ENCODE data around the gene ASB6. TPM values are rescaled to one million over a fixed set of nuclear protein-coding genes. Genes with fewer than 3 reads are reported as not detected.
A peak's percentile ranks its signal among the peaks of the same experiment; 100 is the strongest.

ASB6 gene, protein sequence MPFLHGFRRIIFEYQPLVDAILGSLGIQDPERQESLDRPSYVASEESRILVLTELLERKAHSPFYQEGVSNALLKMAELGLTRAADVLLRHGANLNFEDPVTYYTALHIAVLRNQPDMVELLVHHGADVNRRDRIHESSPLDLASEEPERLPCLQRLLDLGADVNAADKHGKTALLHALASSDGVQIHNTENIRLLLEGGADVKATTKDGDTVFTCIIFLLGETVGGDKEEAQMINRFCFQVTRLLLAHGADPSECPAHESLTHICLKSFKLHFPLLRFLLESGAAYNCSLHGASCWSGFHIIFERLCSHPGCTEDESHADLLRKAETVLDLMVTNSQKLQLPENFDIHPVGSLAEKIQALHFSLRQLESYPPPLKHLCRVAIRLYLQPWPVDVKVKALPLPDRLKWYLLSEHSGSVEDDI
- polyA plus RNA-seq (2013, experiment 1 of 2), result 11.6 TPM
- 11.6 TPM for polyA plus RNA-seq (2013, experiment 2 of 2)

- no peak within 1 kb of the TSS for H2AK5ac ChIP-seq (ENCODE audit: low read length, severe bottlenecking)
- peaks cover 29% of the 10 kb centered on the region for H3K79me1 ChIP-seq (replicated peaks; ENCODE audit: low read length, poor library complexity, severe bottlenecking)
- H3K27ac ChIP-seq (ENCODE audit: low read length, poor library complexity, severe bottlenecking), result peak within 1 kb of the TSS; percentile 62
- peak within 1 kb of the TSS; percentile 58 to 94 for H3K18ac ChIP-seq (ENCODE audit: low read depth in 1 of 2, low read length in 2 of 2)
- H4K91ac ChIP-seq (ENCODE audit: low read length), result peak within 1 kb of the TSS; percentile 80
- peak within 1 kb of the TSS; percentile 83 for H2BK15ac ChIP-seq (ENCODE audit: low read depth, poor library complexity, severe bottlenecking)
- H2BK12ac ChIP-seq (ENCODE audit: low read length in 2 of 2), result peak within 1 kb of the TSS; percentile 38 to 63
- peak within 1 kb of the TSS; percentile 7 for H2BK120ac ChIP-seq (ENCODE audit: low read depth, low read length)
- peak within 1 kb of the TSS; percentile 92 for H3K9ac ChIP-seq (ENCODE audit: low read length)
- H2AFZ ChIP-seq (ENCODE audit: low read depth, low read length), result peak within 1 kb of the TSS; percentile 87
- H3K4ac ChIP-seq (ENCODE audit: low read depth in 1 of 2, low read length in 2 of 2), result peak within 1 kb of the TSS; percentile 46 to 64
- peaks cover 25 to 30% of the 10 kb centered on the region in 2 experiments for H3K36me3 ChIP-seq (ENCODE audit: control insufficient read depth in 1 of 2, insufficient read depth in 2 of 2, low read depth in 1 of 2, low read length in 2 of 2)
- peak within 1 kb of the TSS; percentile 58 for H3K4me2 ChIP-seq (ENCODE audit: low read length, poor library complexity, severe bottlenecking)
- peak within 1 kb of the TSS; percentile 97 for H4K8ac ChIP-seq (ENCODE audit: low read length)
- peaks cover 22% of the 10 kb centered on the region for H3K4me1 ChIP-seq (ENCODE audit: control insufficient read depth, insufficient read depth, low read depth, low read length)
- H3K4me3 ChIP-seq (ENCODE audit: insufficient read depth in 1 of 2, low read depth in 1 of 2, low read length in 2 of 2), result peak within 1 kb of the TSS; percentile 82 to 94
- H2BK5ac ChIP-seq (ENCODE audit: low read depth, low read length, poor library complexity, severe bottlenecking), result no peak within 1 kb of the TSS
- peak within 1 kb of the TSS; percentile 70 to 90 for H3K23ac ChIP-seq (ENCODE audit: low read length in 2 of 2)
- under 1% methylated on average over 82 of the region's 93 CpGs for WGBS
- peak within 1 kb of the TSS in 1 of 2 experiments; percentile 72 for H3K14ac ChIP-seq (ENCODE audit: low read length in 2 of 2)
- no peaks in the 10 kb centered on the region for H3K27me3 ChIP-seq (ENCODE audit: control insufficient read depth in 1 of 2, insufficient read depth in 1 of 2, low read length in 2 of 2)
- DNase-seq, result peak; percentile 98
- no peaks in the 10 kb centered on the region for H3K9me3 ChIP-seq (ENCODE audit: control insufficient read depth, low read length)
These were observed at the start of gene ASB6 for GRCh38 chr9:129641750-129642585. Gene ASB6 (minus strand): TSS chr9:129642151. CDS start chr9:129641999, 152 bp downstream.

GRCh38 chr9:129688285-129689043 is 46.5 kb upstream of the ASB6 start:
- Histone ChIP-seq H3K18ac (ENCODE audit: low read depth in 1 of 2, low read length in 2 of 2) (no peak overlapping the region), H3K9me3 (ENCODE audit: control insufficient read depth, low read length) (no peaks in the 10 kb centered on the region), H3K4me1 (ENCODE audit: control insufficient read depth, insufficient read depth, low read depth, low read length) (peaks cover 3% of the 10 kb centered on the region), H3K9ac (ENCODE audit: low read length) (no peak overlapping the region), H4K91ac (ENCODE audit: low read length) (no peak overlapping the region), H2AFZ (ENCODE audit: low read depth, low read length) (no peak overlapping the region), H3K14ac (ENCODE audit: low read length in 2 of 2) (no peak overlapping the region), H3K4ac (ENCODE audit: low read depth in 1 of 2, low read length in 2 of 2) (no peak overlapping the region), H2BK15ac (ENCODE audit: low read depth, poor library complexity, severe bottlenecking) (no peak overlapping the region), H2BK5ac (ENCODE audit: low read depth, low read length, poor library complexity, severe bottlenecking) (no peak overlapping the region), H3K4me2 (ENCODE audit: low read length, poor library complexity, severe bottlenecking) (no peak overlapping the region), H4K8ac (ENCODE audit: low read length) (no peak overlapping the region), H3K23ac (ENCODE audit: low read length in 2 of 2) (no peak overlapping the region), H3K79me1 (replicated peaks; ENCODE audit: low read length, poor library complexity, severe bottlenecking) (no peaks in the 10 kb centered on the region), H2AK5ac (ENCODE audit: low read length, severe bottlenecking) (no peak overlapping the region), H3K27me3 (ENCODE audit: control insufficient read depth in 1 of 2, insufficient read depth in 1 of 2, low read length in 2 of 2) (peaks cover 0 to 13% of the 10 kb centered on the region in 2 experiments), H3K36me3 (ENCODE audit: control insufficient read depth in 1 of 2, insufficient read depth in 2 of 2, low read depth in 1 of 2, low read length in 2 of 2) (peaks cover 0 to 10% of the 10 kb centered on the region in 2 experiments), H3K4me3 (ENCODE audit: insufficient read depth in 1 of 2, low read depth in 1 of 2, low read length in 2 of 2) (no peak overlapping the region), H3K27ac (ENCODE audit: low read length, poor library complexity, severe bottlenecking) (no peak overlapping the region), H2BK120ac (ENCODE audit: low read depth, low read length) (no peak overlapping the region), H2BK12ac (ENCODE audit: low read length in 2 of 2) (no peak overlapping the region)
- 90% methylated on average over 11 of the region's 11 CpGs for WGBS
- no peak for DNase-seq

- DNase-seq, result no peak
- WGBS, result 80% methylated on average over 10 of the region's 10 CpGs
- H2BK5ac ChIP-seq (ENCODE audit: low read depth, low read length, poor library complexity, severe bottlenecking), result no peak overlapping the region
These were observed 45.4 kb upstream of the ASB6 start for GRCh38 chr9:129687391-129687790.

More at GRCh38 chr9:129687391-129687790, 45.4 kb upstream of the ASB6 start:
- Histone ChIP-seq H2AK5ac (ENCODE audit: low read length, severe bottlenecking) (no peak overlapping the region), H3K14ac (ENCODE audit: low read length in 2 of 2) (no peak overlapping the region), H3K4me3 (ENCODE audit: insufficient read depth in 1 of 2, low read depth in 1 of 2, low read length in 2 of 2) (no peak overlapping the region), H3K4ac (ENCODE audit: low read depth in 1 of 2, low read length in 2 of 2) (no peak overlapping the region), H4K8ac (ENCODE audit: low read length) (no peak overlapping the region), H2BK15ac (ENCODE audit: low read depth, poor library complexity, severe bottlenecking) (no peak overlapping the region), H3K23ac (ENCODE audit: low read length in 2 of 2) (no peak overlapping the region), H3K9ac (ENCODE audit: low read length) (no peak overlapping the region), H2AFZ (ENCODE audit: low read depth, low read length) (no peak overlapping the region), H3K4me1 (ENCODE audit: control insufficient read depth, insufficient read depth, low read depth, low read length) (peaks cover 3% of the 10 kb centered on the region), H3K36me3 (ENCODE audit: control insufficient read depth in 1 of 2, insufficient read depth in 2 of 2, low read depth in 1 of 2, low read length in 2 of 2) (peaks cover 0 to 7% of the 10 kb centered on the region in 2 experiments), H4K91ac (ENCODE audit: low read length) (no peak overlapping the region), H3K27ac (ENCODE audit: low read length, poor library complexity, severe bottlenecking) (no peak overlapping the region), H3K4me2 (ENCODE audit: low read length, poor library complexity, severe bottlenecking) (no peak overlapping the region), H3K18ac (ENCODE audit: low read depth in 1 of 2, low read length in 2 of 2) (no peak overlapping the region), H3K79me1 (replicated peaks; ENCODE audit: low read length, poor library complexity, severe bottlenecking) (no peaks in the 10 kb centered on the region), H3K27me3 (ENCODE audit: control insufficient read depth in 1 of 2, insufficient read depth in 1 of 2, low read length in 2 of 2) (peaks cover 0 to 13% of the 10 kb centered on the region in 2 experiments), H2BK12ac (ENCODE audit: low read length in 2 of 2) (no peak overlapping the region), H3K9me3 (ENCODE audit: control insufficient read depth, low read length) (no peaks in the 10 kb centered on the region), H2BK120ac (ENCODE audit: low read depth, low read length) (no peak overlapping the region)

Data from mesenchymal stem cell (in vitro differentiated cells and primary cell).